Astrocyte of the hippocampus (primary cell): ENCODE measurements around the gene SPATA7.
"Not testable (repeated sequence)": the region's sequence is repeated elsewhere in the genome, so short reads cannot be mapped to it uniquely, and the experiment has no call there.

ENCODE experiments used
- DNase-seq: peaks from one replicate; pipeline ENCODE4 v3.0.0; 2011; ENCODE audit warnings: low read depth, low spot score

Gene SPATA7, protein sequence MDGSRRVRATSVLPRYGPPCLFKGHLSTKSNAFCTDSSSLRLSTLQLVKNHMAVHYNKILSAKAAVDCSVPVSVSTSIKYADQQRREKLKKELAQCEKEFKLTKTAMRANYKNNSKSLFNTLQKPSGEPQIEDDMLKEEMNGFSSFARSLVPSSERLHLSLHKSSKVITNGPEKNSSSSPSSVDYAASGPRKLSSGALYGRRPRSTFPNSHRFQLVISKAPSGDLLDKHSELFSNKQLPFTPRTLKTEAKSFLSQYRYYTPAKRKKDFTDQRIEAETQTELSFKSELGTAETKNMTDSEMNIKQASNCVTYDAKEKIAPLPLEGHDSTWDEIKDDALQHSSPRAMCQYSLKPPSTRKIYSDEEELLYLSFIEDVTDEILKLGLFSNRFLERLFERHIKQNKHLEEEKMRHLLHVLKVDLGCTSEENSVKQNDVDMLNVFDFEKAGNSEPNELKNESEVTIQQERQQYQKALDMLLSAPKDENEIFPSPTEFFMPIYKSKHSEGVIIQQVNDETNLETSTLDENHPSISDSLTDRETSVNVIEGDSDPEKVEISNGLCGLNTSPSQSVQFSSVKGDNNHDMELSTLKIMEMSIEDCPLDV

DNA sequence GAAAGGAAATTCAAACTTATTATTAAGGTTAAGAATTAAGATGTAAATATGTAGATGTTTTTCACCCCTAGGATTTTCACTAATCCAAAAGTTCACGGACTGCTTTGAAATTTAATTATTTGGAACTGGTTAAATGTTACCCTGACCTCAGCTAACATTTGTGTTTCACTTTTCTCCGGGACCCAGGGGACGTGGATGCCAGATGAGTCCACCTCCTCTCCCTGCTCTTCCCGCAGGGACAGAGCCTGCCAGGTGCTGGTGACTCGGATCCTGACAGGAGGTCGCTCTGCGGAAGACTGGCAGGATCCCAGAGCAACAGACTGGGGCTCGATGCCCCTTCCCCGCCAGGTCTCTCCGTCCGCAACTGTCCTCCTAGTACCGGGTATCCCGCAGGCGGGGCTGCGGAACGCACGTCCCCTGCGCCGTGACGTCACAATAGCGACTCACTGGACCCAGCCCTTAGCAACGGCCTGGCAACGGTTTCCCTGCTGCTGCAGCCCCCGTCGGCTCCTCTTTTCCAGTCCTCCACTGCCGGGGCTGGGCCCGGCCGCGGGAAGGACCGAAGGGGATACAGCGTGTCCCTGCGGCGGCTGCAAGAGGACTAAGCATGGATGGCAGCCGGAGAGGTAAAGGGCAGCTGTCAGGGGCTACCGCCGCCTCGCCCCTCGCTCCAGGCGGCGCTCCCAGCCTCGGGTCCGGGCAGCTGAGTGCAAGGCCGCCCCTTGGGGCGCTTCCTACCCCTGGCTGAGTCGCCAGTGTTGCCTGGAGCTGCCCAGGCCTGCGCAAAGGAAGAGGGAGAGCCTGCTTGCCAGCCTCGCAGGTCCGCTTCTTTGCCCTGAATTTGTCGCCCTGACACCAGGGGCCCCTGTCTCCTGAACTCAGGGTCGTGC, at the start of gene SPATA7:
Gene SPATA7, plus strand, starts transcription at position 446 of the 890 bp plus-strand sequence. Its CDS starts 162 bp downstream, at position 608.
- DNase-seq: peak; percentile 97

DNA sequence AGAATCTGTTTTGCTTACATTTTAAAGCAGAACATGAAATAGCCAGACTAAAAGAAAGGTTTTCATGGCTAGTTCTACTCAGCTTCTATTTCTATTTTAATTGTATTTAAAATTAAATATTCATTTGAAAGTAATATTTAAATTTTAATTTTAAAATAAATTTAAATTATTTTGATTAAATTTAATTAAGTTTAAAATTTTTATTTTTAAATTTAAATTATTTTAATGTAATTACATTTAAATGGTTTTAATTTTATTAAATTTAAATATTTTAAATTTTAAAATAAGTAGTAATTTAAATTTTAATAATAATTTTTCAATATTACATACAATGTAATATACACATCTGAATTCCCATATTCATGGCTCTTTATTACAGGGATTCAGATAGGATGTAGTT, 45.1 kb upstream of the SPATA7 start:
- no peak for DNase-seq

DNA sequence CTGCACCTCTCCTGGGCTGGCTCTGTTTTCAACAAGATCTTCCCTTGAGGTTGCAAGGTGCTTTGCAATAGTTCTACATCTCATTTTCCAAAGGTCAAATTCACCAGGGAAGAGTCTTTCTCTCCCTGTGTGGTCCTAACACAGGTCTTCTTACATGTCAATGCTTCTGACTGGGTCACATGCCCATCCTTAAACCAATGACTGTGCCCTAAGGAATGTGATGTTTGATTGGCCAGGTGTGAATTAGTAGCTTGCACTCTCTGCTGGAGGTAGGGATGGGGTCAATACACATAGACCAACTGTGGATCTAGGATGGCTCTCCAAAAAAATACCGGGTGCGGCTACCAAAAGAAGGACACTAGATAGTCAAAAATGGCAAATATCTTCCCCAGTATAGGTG, 42.5 kb upstream of the SPATA7 start:
- no peak for DNase-seq

DNA sequence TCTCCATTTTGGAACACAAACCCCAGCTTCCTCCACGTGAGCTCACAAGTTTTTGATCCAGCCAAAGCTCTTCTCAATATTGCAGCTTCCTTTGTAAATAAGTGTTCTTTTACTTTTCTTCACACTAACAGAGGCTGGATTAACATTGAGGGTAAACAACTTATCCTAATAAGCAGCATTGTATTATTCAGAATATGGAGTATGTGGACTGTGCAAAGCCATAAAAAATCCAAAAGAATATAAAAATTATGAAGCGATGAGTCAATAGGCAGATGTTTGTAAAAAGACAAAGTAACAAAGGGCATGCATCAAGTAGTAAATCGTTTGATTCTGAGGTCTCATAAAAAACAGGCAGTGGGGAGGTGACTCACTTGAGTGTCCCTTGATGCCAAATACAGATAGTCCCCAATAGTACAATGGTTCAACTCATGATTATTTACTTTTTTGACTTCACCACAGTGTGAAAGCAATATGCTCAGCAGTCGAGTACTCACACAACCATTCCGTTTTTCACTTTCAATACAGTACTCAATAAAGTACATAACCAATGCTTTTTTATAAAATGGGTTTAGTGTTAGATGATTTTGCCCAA, 39.3 kb upstream of the SPATA7 start:
- no peak for DNase-seq

DNA sequence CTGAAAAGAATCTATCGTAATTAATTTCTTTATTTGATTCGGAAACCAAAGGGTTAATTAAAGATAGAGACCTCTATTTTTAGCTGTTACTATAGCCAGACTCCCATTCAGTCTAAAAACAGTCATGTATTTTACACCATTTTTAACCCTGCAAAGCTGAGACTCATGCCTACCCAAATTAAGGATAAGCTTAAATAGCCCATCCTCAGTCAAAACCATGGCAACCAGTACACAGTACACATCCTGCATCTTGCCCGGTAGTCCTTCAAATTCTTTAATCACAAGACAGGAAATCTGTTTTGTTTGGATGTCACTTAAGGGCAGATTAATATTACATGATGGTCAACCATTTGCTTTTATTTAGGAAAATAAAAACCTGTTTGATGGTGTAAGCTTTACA, 36.9 kb upstream of the SPATA7 start:
- no peak for DNase-seq

DNA sequence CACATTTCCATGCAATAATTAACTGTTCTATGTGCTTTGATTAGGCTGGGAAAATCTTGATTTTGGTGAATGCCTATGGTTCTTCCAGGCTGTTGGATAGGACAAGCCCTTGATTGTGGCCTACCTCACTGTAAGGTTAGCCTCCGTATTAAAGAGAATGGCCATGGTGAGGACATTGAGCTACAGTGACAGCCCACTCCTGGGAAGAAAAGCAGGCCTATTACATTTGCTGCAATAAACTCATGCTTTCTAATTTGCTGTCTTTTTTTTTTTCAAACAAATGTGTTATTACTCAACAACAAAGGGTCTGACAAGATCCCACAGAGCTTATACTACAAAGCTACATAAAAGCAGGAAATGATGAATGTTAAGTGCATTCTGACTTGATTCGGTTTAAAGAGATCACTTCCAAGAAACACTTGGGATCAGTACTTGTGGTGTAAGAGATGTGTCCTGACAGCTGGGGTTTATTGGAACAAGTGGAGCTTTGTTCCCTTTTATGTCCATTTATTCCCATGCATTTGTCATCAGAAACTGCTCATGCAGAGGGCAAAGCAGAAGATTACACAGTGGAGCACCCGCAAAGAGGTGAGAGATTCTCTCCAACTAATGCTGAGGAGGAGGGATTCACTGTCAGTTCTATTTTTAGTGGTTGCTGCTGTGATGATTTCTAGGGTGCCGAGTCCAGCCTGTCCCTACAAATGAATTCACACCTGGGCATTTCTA, 33.3 kb upstream of the SPATA7 start:
- DNase-seq: peak; percentile 36

DNA sequence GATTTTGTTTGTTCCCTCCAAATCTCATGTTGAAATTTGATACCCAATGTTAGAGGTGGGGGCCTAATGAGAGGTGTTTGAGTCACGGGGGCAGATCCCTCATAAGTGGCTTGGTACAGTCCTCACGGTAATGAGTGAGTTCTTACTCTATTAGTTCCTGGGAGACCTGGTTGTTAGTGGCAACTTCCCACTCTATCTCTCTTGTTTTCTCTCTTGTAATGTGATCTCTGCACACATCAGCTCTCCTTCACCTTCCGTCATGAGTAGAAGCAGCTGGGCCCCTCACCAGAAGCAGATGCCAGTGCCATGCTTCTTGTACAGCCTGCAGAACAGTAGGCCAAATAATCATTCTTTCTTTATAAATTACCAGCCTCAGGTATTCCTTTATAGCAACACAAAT, 32.8 kb upstream of the SPATA7 start:
- DNase-seq: peak; percentile 4

DNA sequence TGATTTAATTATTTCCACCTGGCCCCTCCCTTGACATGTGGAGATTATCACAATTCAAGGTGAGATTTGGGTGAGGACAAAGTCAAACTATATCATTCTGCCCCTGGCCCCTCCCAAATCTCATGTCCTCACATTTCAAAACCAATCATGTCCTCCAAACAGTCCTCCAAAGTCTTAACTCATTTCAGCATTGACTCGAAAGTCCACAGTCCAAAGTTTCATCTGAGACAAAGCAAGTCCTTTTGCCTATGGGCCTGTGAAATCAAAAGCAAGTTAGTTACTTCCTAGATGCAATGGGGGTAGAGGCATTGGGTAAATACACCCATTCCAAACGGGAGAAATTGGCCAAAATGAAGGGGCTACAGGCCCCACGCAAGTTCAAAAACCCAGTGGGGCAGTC, 31.1 kb upstream of the SPATA7 start:
- DNase-seq: no peak

DNA sequence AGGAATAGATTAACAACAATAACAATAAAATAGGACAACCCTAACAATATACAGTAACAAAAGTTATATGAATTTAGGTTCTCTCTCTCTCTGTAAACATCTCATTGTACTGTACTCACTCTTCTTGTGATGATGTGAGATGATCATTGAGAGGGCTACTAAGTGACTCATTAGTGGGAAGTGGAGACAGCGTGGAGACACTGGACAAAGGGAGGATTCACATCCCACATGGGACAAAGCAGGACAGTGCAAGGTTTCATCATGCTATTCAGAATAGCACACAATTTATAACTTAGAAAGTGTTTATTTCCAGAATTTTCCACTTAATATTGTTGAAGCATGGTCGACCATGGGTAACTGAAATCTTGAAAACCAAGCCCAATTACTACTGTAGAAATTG, 26.0 kb upstream of the SPATA7 start:
- no peak for DNase-seq

DNA sequence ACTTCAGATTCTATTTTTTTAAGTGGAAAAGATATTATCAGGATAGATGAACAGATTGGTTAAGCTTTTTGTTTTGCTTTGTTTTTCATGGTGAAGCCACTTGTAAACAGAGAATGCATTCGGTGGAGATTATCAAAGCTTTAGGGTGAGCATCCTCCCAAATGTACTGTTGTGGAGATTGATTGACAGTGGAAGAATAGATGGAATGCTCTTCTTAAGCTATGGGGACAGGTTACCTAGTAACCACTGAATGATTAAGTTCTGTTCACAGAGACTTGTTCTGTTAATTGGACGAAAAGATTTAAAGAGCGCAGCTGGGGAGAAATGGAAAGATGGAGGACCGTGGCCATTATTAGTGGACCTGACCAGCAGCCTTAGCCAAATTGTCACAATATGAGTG, 21.8 kb upstream of the SPATA7 start:
- DNase-seq: no peak

DNA sequence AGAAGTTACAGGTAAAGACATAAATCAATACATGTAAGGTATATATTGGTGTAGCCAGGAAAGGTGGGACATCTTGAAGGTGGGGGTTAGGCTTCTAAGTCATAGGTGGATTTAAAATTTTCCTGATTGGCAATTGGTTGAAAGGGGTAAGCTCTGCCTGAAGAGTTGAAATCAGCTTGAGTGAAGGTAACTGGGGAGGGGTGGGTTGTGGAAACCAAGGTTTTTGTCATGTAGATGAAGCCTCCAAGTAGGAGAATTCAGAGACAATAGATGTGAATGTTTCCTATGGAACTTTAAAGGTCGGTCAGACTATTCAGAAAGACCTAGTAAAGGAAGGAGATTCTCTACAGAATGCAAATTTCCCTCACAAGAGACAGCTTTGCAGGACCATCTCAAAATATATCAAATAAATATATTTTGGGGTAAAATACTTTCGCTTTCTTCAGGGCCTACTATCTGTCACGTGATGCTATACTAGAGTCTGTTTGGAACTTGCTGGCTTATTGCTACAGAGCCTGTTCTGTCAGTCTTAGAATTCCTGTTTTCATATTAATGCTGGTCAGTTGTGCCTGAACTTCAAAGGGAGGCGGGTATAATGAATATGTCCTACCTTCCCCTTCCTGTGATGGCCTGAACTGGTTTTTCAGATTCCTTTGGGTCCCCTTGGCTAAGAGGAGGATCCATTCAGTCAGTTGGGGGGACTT, 20.6 kb upstream of the SPATA7 start:
- DNase-seq: no peak

DNA sequence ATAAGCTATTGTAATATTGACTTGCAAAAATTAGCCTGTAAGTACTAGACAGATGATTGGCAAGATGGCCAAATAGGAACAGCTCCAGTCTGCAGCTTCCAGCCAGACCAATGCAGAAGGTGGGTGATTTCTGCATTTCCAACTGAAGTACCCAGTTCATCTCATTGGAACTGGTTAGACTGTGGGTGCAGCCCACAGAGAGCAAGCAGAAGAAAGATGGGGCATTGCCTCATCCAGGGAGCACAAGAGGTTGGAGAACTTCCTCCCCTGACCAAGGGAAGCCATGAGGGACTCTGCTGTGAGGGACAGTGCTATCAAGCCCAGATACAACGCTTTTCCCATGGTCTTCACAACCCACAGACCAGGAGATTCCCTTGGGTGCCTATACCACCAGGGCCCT, 16.0 kb upstream of the SPATA7 start:
- no peak for DNase-seq

DNA sequence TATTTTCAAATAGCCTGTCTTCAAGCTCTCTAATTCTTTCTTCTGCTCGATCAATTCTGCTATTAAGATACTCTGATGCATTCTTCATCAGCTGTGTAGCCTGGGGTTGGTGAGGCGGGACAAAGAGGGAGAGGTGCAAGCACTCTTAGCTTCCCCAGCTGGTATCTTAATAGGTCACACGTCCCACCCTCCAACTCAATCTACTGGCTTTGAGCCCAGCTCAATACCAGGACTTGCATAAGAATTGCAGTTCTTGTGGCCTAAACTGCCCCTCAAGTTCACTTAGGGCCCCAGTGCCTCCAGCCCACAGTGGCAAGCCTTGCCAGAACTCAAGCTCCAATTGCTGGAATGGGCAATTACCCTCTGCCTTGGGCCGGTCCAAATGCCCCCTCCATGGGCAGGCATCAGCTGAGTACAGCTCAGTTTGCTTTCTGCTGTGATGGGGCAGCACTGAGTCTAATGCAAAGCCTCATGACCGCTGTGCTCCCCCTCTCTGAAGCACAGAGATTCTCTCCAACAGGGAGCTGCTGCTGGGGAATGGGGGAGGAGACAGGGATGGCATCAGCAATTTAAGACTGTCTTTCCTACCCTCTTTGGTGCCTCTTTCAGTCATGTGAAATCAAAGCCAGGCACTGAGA, 5.6 kb upstream of the SPATA7 start:
- no peak for DNase-seq

DNA sequence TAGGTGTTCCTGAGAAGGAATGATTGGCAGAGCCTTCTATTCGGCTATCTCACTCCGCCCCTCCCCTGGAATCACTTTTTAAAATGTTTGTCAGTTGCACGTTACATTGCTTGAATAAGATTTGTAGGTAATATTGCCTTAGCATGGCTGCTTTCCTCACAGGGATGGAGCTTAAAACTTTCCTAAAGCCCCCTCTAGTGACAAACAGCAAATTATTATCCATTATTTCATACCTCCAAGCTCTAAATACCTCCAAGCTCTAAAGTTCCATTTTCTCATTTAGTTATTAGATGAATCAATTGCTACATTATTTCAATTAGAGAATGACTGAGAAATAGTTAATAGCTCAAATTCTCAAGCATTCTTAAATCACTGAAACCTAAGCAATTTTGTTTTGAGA, 5.1 kb upstream of the SPATA7 start:
- DNase-seq: peak; percentile 21

DNA sequence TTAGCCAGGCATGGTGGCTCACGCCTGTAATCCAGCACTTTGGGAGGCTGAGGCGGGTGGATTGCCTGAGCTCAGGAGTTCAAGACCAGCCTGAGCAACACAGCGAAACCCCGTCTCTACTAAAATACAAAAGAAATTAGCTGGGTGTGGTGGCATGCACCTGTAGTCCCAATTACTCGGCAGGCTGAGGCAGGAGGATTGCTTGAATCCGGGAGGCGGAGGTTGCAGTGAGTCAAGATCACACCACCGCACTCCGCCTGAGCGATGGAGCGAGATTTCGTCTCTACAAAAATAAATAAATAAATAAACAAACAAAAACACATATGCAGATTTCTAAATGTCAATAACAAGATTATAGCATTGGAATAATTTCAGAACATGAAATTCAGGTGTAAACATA, 3.8 kb upstream of the SPATA7 start:
- DNase-seq: not testable (repeated sequence)

DNA sequence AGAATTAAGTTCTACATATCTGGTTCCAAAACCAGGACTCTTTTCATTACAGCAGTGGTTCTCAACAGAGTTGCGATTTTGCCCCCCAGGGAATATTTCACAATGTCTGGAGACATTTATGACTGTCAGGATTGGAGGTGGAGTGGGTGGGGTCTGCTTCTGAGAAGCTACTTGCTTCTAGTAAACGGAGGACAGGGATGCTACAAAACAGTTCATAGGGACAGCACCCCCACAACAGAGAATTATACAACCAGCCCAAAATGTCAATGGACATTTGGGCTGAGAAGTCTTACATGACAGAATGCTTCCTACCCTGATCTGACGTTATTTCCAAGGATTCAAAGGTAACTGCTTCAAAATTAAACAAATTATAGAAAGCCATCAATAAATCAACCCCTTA, 739 bp upstream of the SPATA7 start:
- peak; percentile 4 for DNase-seq

DNA sequence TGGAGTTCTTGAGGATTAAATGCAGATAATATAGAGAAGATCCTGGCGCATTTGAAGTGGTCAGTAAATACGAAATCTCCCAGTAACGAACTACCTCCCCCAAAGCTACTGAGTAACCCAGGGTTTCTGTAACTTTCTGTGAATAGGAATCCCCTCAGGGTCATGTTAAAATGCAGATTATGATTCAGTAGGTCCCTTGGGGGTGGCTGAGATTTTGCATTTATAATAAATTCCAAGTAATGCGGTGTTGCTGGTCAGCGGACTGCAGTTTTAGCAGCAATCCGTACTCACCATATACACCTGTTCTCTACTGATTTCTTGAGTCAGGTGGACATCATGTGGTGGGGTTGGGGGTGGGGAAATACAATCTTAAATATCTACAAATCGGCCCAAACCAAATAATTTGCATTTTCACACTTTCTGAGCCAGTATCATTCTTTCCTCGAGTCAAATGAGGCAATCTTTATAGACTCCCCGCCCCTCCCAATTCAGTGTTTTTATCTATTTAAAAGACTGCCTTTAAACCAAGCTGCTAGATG, 868 bp downstream of the SPATA7 start:
- peak; percentile 4 for DNase-seq

DNA sequence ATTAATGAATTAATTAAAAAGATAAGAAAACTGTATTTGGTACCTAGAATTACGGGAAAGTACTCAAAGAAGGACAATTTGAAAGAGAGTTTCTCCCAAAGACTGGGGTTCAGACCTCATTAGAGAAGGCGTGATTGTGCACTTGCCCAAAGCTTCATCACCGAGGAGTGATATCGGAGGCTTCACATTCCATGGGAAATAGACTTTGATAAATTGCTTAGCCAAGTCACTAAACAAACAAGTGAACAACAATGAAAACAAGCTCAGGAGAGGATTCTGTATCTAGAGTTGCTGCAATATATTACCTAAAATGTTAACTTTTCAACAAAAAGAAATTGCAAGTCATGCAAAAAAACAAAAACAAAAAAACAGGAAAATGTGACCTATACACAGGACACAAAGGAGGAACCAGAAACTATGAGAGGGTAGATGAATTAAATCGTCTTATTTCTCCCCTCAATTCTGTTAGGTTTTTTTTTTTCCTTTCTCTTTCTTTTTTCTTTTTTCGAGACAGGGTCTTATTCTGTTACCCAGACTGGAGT, 3.4 kb downstream of the SPATA7 start:
- DNase-seq: no peak

DNA sequence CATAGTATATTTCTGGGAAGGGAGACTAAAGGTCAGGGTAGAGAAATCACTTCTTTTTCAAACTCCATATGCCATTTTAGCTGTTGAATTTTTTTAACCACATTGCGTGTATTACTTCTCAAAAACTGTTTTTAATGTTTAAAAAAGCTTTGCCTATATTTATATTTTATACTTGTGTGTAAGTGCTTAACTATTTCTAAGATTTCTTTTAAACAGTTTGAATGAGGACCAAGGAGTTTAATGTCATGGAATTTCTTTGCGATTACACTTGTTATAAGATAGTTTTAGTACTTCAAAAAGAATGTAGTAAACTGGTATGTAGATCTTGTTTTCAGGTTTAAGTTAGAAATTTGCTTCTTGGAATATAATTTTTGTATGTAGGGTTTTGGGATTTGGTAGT, 7.2 kb downstream of the SPATA7 start:
- no peak for DNase-seq

DNA sequence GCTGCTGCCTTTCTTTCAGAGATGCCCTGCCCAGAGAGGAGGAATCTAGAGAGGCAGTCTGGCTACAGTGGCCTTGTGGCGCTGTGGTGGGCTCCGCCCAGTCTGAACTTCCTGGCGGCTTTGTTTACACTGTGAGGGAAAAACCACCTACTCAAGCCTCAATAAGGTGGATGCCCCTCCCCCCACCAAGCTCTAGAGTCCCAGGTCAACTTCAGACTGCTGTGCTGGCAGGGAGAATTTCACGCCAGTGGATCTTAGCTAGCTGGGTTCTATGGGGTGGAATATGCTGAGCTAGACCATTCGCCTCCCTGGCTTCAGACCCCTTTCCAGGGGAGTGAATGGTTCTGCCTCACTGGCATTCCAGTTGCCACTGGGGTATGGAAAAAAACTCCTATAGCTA, 25.6 kb downstream of the SPATA7 start:
- no peak for DNase-seq
